PFSK-1 (cell line): ENCODE results near the gene RANBP17.

Experiments
- FOXP2 ChIP-seq: optimal IDR thresholded peaks from 2 replicates; pipeline ENCODE3; 2011; ENCODE audit warnings: borderline replicate concordance, control low read depth, inconsistent platforms; ENCODE audit not compliant: insufficient read depth; ENCODE audit errors: extremely low read length, extremely low read depth
- POLR2AphosphoS5 ChIP-seq: IDR thresholded peaks from 2 replicates; pipeline ENCODE4 v1.6.1; 2012; ENCODE audit warnings: low read depth, mild to moderate bottlenecking, control low read depth, low read length, moderate library complexity
- SIN3A ChIP-seq: IDR thresholded peaks from 2 replicates; pipeline ENCODE4 v1.6.1; 2012; ENCODE audit warnings: mild to moderate bottlenecking, low read length, moderate library complexity, borderline replicate concordance; ENCODE audit not compliant: insufficient read depth
- TAF1 ChIP-seq: IDR thresholded peaks from 2 replicates; pipeline ENCODE4 v1.6.1; 2012; ENCODE audit warnings: low read length, control low read depth, borderline replicate concordance; ENCODE audit not compliant: insufficient read depth
- TF ChIP-seq, protein P1 (sequence below), 2 experiments: IDR thresholded peaks; 2 replicates each; pipeline versions ENCODE4 v1.6.1 to v1.8.0; 2011 to 2012; ENCODE audit warnings: low read depth in 2 of 2, low read length in 2 of 2, control low read depth in 1 of 2, inconsistent platforms in 1 of 2, mild to moderate bottlenecking in 1 of 2, moderate library complexity in 1 of 2; ENCODE audit not compliant: insufficient read depth in 1 of 2

Gene RANBP17

DNA sequence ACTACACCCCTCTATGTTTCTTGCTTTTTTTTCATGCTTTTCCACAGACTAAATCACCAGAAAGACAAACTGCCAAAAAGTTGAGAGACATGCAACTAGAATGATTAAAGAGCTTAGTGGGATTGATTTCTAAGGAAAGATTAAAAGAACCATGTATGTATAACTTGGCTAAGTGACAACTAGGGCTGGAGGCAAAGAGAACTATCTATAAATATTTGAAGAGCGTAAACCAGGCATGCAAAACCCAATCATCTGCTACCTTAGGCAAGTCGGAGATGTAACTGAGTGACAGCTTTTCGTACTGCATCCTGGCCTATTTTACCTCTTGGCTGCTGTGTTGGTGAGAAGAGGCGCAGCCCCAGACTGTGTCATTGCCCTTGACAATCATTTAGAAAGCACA is 326.2 kb downstream of the RANBP17 start:
- TF ChIP-seq, protein P1, sequence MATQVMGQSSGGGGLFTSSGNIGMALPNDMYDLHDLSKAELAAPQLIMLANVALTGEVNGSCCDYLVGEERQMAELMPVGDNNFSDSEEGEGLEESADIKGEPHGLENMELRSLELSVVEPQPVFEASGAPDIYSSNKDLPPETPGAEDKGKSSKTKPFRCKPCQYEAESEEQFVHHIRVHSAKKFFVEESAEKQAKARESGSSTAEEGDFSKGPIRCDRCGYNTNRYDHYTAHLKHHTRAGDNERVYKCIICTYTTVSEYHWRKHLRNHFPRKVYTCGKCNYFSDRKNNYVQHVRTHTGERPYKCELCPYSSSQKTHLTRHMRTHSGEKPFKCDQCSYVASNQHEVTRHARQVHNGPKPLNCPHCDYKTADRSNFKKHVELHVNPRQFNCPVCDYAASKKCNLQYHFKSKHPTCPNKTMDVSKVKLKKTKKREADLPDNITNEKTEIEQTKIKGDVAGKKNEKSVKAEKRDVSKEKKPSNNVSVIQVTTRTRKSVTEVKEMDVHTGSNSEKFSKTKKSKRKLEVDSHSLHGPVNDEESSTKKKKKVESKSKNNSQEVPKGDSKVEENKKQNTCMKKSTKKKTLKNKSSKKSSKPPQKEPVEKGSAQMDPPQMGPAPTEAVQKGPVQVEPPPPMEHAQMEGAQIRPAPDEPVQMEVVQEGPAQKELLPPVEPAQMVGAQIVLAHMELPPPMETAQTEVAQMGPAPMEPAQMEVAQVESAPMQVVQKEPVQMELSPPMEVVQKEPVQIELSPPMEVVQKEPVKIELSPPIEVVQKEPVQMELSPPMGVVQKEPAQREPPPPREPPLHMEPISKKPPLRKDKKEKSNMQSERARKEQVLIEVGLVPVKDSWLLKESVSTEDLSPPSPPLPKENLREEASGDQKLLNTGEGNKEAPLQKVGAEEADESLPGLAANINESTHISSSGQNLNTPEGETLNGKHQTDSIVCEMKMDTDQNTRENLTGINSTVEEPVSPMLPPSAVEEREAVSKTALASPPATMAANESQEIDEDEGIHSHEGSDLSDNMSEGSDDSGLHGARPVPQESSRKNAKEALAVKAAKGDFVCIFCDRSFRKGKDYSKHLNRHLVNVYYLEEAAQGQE (IDR thresholded peaks at IDR 0.05; ENCODE audit: insufficient read depth in 1 of 2, low read depth in 2 of 2, low read length in 2 of 2), result no peak
- TF ChIP-seq POLR2AphosphoS5 (no peak), SIN3A (no peak), TAF1 (no peak), FOXP2 (no peak)

DNA sequence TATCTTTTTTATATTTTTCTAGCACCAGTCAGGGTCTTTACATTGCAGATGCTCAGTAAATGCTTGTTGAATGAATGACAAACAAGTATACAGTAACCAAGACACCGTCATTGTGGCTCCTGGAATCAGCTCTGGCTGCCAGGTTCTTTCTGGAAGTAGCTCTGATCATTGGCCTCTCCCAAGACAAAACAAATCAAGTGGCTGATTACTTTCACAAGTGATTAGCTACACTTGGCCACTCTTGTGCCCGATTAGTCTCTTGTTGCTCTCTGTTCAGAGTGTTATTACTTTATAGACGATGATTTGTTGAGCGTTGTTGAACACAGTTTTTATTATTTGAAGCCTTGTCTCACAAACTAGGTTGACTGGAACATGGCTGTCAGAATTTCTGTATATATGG is 327.6 kb downstream of the RANBP17 start:
- no peak for TF ChIP-seq FOXP2

DNA sequence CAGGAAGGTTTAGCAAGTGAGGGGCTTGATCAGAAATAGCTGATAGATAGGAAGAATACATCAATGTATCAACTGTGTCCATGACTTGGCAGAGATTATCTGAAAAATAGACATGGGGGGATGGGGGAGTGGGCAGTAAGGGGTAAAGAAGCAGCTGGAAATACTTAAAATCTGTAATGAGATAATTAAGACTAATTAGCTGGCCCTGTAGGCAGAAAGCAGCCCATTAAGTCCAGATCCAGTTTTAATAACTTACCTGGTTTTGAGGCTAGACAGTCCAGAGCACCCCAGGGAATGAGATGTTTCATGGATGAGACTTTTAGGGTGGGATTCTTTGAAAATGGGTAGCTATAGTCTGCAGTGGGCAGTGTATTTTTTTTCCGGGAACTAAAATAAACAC is 330.3 kb downstream of the RANBP17 start:
- TF ChIP-seq SIN3A (no peak), POLR2AphosphoS5 (no peak), TAF1 (no peak), FOXP2 (no peak)
- TF ChIP-seq, protein P1 (IDR thresholded peaks at IDR 0.05; ENCODE audit: insufficient read depth in 1 of 2, low read depth in 2 of 2, low read length in 2 of 2), result no peak

DNA sequence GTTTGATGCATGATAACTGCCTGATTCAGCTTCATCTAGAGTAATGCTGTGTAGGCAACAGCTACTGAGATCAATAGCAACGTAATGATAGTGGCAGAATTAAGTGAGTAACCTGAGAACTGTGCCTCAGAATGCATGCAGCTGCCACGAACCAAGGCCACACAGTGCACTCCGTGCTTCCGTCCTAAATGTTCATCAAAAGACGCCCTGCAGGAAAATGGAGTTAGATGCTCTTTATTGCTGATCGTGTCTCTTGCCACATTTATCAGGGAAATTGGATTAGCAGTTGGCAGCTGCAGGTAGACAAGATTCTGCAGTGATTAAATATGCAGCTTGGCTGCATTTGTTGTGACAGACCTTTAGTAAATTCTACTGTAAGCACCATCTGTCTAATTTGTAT is 339.5 kb downstream of the RANBP17 start:
- TF ChIP-seq SIN3A (no peak), TAF1 (no peak), POLR2AphosphoS5 (no peak), FOXP2 (no peak)
- TF ChIP-seq, protein P1 (IDR thresholded peaks at IDR 0.05; ENCODE audit: insufficient read depth in 1 of 2, low read depth in 2 of 2, low read length in 2 of 2), result no peak

DNA sequence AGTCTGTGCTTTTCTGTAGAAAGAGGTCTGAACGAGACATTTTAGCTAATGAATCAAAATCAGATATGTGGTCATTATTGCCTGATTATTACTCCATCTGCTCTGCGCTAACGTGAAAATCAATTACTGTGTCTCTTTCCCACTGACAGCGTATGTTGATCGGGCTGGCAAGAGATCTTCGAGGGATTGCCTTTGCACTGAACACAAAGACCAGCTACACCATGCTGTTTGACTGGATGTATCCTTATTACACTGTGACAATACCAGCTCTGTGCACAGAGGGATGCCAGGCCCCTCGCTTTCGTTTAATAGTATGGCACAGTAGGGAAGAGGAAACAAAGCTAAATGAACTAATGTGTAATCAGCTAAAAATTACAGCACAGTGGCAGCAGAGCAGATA is 343.6 kb downstream of the RANBP17 start:
- no peak for TF ChIP-seq TAF1
- TF ChIP-seq SIN3A, result no peak
- no peak for TF ChIP-seq FOXP2
- TF ChIP-seq, protein P1 (IDR thresholded peaks at IDR 0.05; ENCODE audit: insufficient read depth in 1 of 2, low read depth in 2 of 2, low read length in 2 of 2), result no peak
- no peak for TF ChIP-seq POLR2AphosphoS5
